Spleen (tissue), 11 donors: ENCODE results near the gene STAT1. TPM values are rescaled to one million over a fixed set of nuclear protein-coding genes. Genes with fewer than 3 reads are reported as not detected.

Experiments
- DNase-seq: peaks from one replicate; pipeline ENCODE4 v3.0.0-alpha.2; 2020
- H3K27ac ChIP-seq, 8 donors: fragments of 200-600 bp; sonication (generic) in 7 of 8; 1 replicate in 4 of 8; 2 replicates in 4 of 8; pipeline versions ENCODE4 v1.5.0 to v1.8.0; 2016 to 2021; ENCODE audit warnings: inconsistent platforms in 4 of 8, mild to moderate bottlenecking in 4 of 8, moderate library complexity in 1 of 8
- H3K27me3 ChIP-seq, 7 donors: fragments of 200-600 bp; sonication (generic) in 6 of 7; replicated peaks in 1 of 7; 1 replicate in 4 of 7; 2 replicates in 3 of 7; pipeline versions ENCODE4 v1.5.0 to v1.8.0; 2016 to 2021; ENCODE audit warnings: inconsistent platforms in 3 of 7, mild to moderate bottlenecking in 1 of 7
- H3K36me3 ChIP-seq, 6 donors: fragments of 200-600 bp; sonication (generic) in 5 of 6; 1 replicate in 4 of 6; 2 replicates in 2 of 6; pipeline versions ENCODE4 v1.5.0 to v1.8.0; 2016 to 2021; ENCODE audit warnings: inconsistent platforms in 2 of 6
- H3K4me1 ChIP-seq, 6 donors: fragments of 200-600 bp; sonication (generic) in 5 of 6; 1 replicate in 3 of 6; 2 replicates in 3 of 6; pipeline versions ENCODE4 v1.5.0 to v1.8.0; 2016 to 2021; ENCODE audit warnings: inconsistent platforms in 3 of 6
- H3K4me3 ChIP-seq, 8 donors: fragments of 200-600 bp; sonication (generic) in 7 of 8; 1 replicate in 4 of 8; 2 replicates in 4 of 8; pipeline versions ENCODE4 v1.5.0 to v1.8.0; 2016 to 2021; ENCODE audit warnings: inconsistent platforms in 4 of 8, mild to moderate bottlenecking in 4 of 8, moderate library complexity in 2 of 8
- H3K9me3 ChIP-seq, 8 donors: fragments of 200-600 bp; sonication (generic) in 7 of 8; 1 replicate in 4 of 8; 2 replicates in 4 of 8; pipeline versions ENCODE4 v1.5.0 to v1.8.0; 2016 to 2021; ENCODE audit warnings: inconsistent platforms in 4 of 8
- CTCF ChIP-seq, 11 experiments: fragments of 200-600 bp in 7 of 11; fragments of 450-650 bp in 4 of 11; sonication (generic) in 4 of 11; IDR thresholded peaks in 8 of 11; conservative IDR thresholded peaks in 3 of 11; 1 replicate in 7 of 11; 2 replicates in 4 of 11; pipeline versions ENCODE4 v1.4.0 to v1.8.0; 2016 to 2021; ENCODE audit warnings: antibody characterized with exemption in 11 of 11, inconsistent platforms in 4 of 11, mild to moderate bottlenecking in 1 of 11
- POLR2A ChIP-seq, 3 donors: fragments of 450-650 bp; IDR thresholded peaks; one replicate each; pipeline ENCODE4 v1.5.1; 2017; ENCODE audit warnings: antibody characterized with exemption in 3 of 3, mild to moderate bottlenecking in 1 of 3
- POLR2AphosphoS5 ChIP-seq, 3 donors: sonication (generic); formaldehyde crosslinking; IDR thresholded peaks; one replicate each; pipeline ENCODE4 v1.5.1; 2017; ENCODE audit warnings: antibody characterized with exemption in 3 of 3
- WGBS, 5 donors: extraction: QIAGEN DNeasy Blood & Tissue Kit in 3 of 5; methylation state at CpG; one replicate each; pipeline versions ENCODE4 v1.1.5 to v1.1.7; 2013 to 2018; 5-methylcytosine and 5-hydroxymethylcytosine counted together
- intact Hi-C: fragments of 100-400 bp; cut with DNase I; formaldehyde crosslinking; loops from one replicate; pipeline ENCODE4 v1.15.0; 2023; ENCODE audit warnings: low total_unique reads
- polyA plus RNA-seq, 3 donors: library from polyadenylated mRNA; stranded (reverse); fragments of 200-250 nt; gene quantifications; one replicate each; pipeline ENCODE4 v1.2.1, GENCODE V29; 2013
- total RNA-seq, 7 donors: library from RNA; depleted of rRNA in 3 of 7; stranded (reverse); fragments of >200 nt in 3 of 7; fragmentation: NEBNext Ultra II Directional in 4 of 7; extraction: Animal tissue kit (Norgen Biotek cat#: 25700) in 4 of 7; gene quantifications; one replicate each; pipeline versions ENCODE4 v1.1.0 to v1.2.1, GENCODE V29; 2016 to 2021
- donor health status: healthy with polysubstance abuse.
- donor health status: DM: no; HTN: no; CAD: no; lungs with moderate emphysema.
- donor health status: DM: no; HTN: no; CAD: no.
- donor health status: Bipolar disorder and iron deficiency.
- donor health status: healthy.
- donor health status: DM: no; HTN: no; CAD: no.
- donor health status: DM: yes; HTN: yes; CAD: no.

The STAT1 gene
- total and polyA plus RNA-seq, 10 donors = 19.5 to 246 (median 119) TPM

DNA sequence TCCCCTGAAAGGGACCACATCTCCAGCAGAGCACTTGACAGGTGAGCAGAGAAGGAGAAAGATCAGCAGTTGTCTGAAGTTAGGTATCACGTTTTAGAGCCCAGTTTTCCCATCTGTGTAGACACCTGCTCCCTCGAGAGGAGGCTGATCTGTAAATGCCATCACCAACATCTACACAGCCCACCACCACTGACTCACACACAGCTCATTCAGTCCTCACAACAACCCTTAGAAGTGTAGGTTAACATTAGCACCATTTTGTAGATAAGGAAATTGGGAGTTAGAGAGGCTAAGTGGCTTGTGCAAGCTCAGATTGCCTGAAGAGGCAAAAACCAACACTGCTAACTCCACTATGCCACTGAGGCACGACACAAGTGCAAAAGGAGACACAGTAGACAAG is 37.2 kb upstream of the STAT1 start:
- WGBS, 5 donors = 63 to 91% (median 73%) methylated on average over 3 of the region's 3 CpGs

DNA sequence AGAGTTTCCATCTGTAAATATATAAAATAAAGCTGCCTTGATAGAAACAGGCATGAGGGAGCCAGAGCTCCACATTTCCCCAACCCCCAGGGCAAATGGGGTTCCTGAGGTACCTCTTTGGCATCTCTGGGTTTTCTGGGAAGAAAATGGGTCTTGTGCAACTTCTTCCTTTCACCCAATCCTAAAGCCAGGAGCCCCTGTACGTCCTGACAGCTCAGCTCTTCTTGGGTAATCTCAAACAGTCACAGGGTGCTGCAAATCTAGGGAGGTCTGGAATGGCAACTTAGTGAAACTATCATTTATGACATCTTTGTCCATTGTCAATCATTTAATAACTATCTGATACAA is 36.6 kb upstream of the STAT1 start:
- Histone ChIP-seq H3K4me1 (peaks cover 0 to 42% (median 17%) of the 10 kb centered on the region in 6 donors), H3K9me3 (no peaks in the 10 kb centered on the region), H3K4me3 (no peak overlapping the region), H3K36me3 (no peaks in the 10 kb centered on the region), H3K27me3 (no peaks in the 10 kb centered on the region), H3K27ac (no peak overlapping the region)
- intact Hi-C loops = loop anchor here (5.0 to 10.0 kb wide), 2 partner anchors 102 to 464 kb away; partner anchors contain the start of gene STAT4
- 23 to 76% (median 59%) methylated on average over 1 of the region's 1 CpG for WGBS, 5 donors
- DNase-seq = no peak
- TF ChIP-seq POLR2A (IDR thresholded peaks at IDR 0.05) (no peak), CTCF (IDR thresholded peaks at IDR 0.05 in 8 of 11, conservative IDR thresholded peaks at IDR 0.05 in 3 of 11) (no peak), POLR2AphosphoS5 (IDR thresholded peaks at IDR 0.05) (no peak)

More for the DNA sequence above, 37.2 kb upstream of the STAT1 start:
- no peak for DNase-seq
- no peaks in the 10 kb centered on the region for H3K9me3 ChIP-seq
- peaks cover 0 to 48% (median 18%) of the 10 kb centered on the region in 6 donors for H3K4me1 ChIP-seq
- H3K27ac ChIP-seq = peak overlapping the region in 2 of 8 donors; percentile 52 to 59
- intact Hi-C loops = loop anchor here (5.0 to 10.0 kb wide), 2 partner anchors 101 to 464 kb away; partner anchors contain the start of gene STAT4
- H3K27me3 ChIP-seq = no peaks in the 10 kb centered on the region
- TF ChIP-seq POLR2AphosphoS5 (IDR thresholded peaks at IDR 0.05) = no peak
- no peak for TF ChIP-seq POLR2A (IDR thresholded peaks at IDR 0.05)
- no peak for TF ChIP-seq CTCF (IDR thresholded peaks at IDR 0.05 in 8 of 11, conservative IDR thresholded peaks at IDR 0.05 in 3 of 11)
- no peak overlapping the region for H3K4me3 ChIP-seq
- no peaks in the 10 kb centered on the region for H3K36me3 ChIP-seq

GRCh38 chr2:191049728-191050639 is 36.0 kb upstream of the STAT1 start:
- no peaks in the 10 kb centered on the region for H3K36me3 ChIP-seq
- peak overlapping the region in 3 of 8 donors; percentile 6 to 45 (median 43) for H3K27ac ChIP-seq
- no peak overlapping the region for H3K4me3 ChIP-seq
- intact Hi-C loops = loop anchor here (5.0 to 10.0 kb wide), 2 partner anchors 102 to 465 kb away; partner anchors contain the start of gene STAT4
- H3K27me3 ChIP-seq = no peaks in the 10 kb centered on the region
- DNase-seq = no peak
- H3K4me1 ChIP-seq = peaks cover 0 to 39% (median 16%) of the 10 kb centered on the region in 6 donors
- WGBS, 5 donors = 58 to 63% (median 61%) methylated on average over 4 of the region's 4 CpGs
- no peaks in the 10 kb centered on the region for H3K9me3 ChIP-seq
- TF ChIP-seq POLR2AphosphoS5 (IDR thresholded peaks at IDR 0.05) (no peak), POLR2A (IDR thresholded peaks at IDR 0.05) (no peak), CTCF (IDR thresholded peaks at IDR 0.05 in 8 of 11, conservative IDR thresholded peaks at IDR 0.05 in 3 of 11) (no peak)

DNA sequence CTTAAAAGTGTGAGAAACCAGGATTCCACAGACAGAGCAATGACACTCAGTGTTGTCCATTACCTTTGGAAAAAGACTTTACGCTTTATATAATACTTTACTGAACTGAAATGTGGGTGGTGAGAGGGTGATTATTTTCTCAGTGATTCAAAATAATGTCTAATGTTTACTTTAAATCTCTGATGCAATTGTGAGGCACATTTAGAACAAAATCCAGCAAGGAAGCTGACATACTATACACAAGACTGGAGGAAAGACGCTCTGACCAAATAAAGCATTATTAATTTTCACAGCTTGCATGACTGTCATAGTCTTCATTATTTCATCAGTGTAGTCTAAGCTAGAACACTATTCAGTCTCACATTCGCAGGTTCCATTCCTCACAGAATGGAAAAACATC is 34.1 kb upstream of the STAT1 start:
- intact Hi-C loops = no loop called here
- no peak overlapping the region for H3K4me3 ChIP-seq
- TF ChIP-seq POLR2AphosphoS5 (IDR thresholded peaks at IDR 0.05) = no peak
- no peak for TF ChIP-seq POLR2A (IDR thresholded peaks at IDR 0.05)
- TF ChIP-seq CTCF (IDR thresholded peaks at IDR 0.05 in 8 of 11, conservative IDR thresholded peaks at IDR 0.05 in 3 of 11) = no peak
- H3K36me3 ChIP-seq = no peaks in the 10 kb centered on the region
- peaks cover 0 to 9% (median 0%) of the 10 kb centered on the region in 8 donors for H3K9me3 ChIP-seq
- no peak for DNase-seq
- H3K27me3 ChIP-seq = no peaks in the 10 kb centered on the region
- H3K4me1 ChIP-seq = peaks cover 0 to 32% (median 16%) of the 10 kb centered on the region in 6 donors
- H3K27ac ChIP-seq = no peak overlapping the region
- WGBS, 5 donors = 95 to 100% (median 96%) methylated on average over 3 of the region's 3 CpGs
